HepG2 (cell line): Measurements from ENCODE around the gene CRMP1. TPM values are rescaled to one million over a fixed set of nuclear protein-coding genes. Genes with fewer than 3 reads are reported as not detected.

ENCODE experiments used
- ATAC-seq: fragments of 200-7000 bp; cut with Tn5 transposase; 3 replicates; pipeline ENCODE4 v1.9.1; 2020; ENCODE audit warnings: mild to moderate bottlenecking, moderate library complexity
- BruUV-seq: library from RNA; stranded (reverse); fragments of 400-500 nt; replicated peaks from 2 replicates; lab custom pipeline; 2021; lab: Mats Ljungman, UMichigan
- CTCF ChIA-PET: fragments of 300-600 bp; formaldehyde crosslinking; extraction: SDS; loops from one replicate; lab custom pipeline; 2021; ENCODE audit warnings: low total read pairs, inconsistent platforms, low intra/inter-chr PET ratio; lab: Yijun Ruan, JAX
- POLR2A ChIA-PET: fragments of 350-600 bp; sonication (Branson Sonifier 250); formaldehyde crosslinking; loops from one replicate; lab custom pipeline; 2020; ENCODE audit warnings: antibody characterized with exemption, inconsistent platforms; lab: Yijun Ruan, JAX
- DNase-seq: peaks from one replicate; pipeline ENCODE4 v3.0.0-alpha.2; 2015; ENCODE audit warnings: low spot score
- FAIRE-seq: peaks from 3 replicates; lab custom pipeline; 2011; peaks lifted over from hg19 to GRCh38; lab: Jason Lieb, UNC
- H2AFZ ChIP-seq: one replicate; pipeline ENCODE4 v1.6.1; 2011; ENCODE audit warnings: low read length, inconsistent platforms
- H3K27ac ChIP-seq: fragments of 300-600 bp; 3 replicates; pipeline ENCODE4 v1.8.0; 2011; ENCODE audit warnings: mixed run types, mild to moderate bottlenecking, mixed read lengths, low read length, inconsistent platforms; ENCODE audit not compliant: insufficient read depth; ENCODE audit errors: extremely low read length
- H3K27me3 ChIP-seq, 2 experiments: fragments of 200-600 bp in 1 of 2; 2 replicates in 1 of 2; 3 replicates in 1 of 2; pipeline versions ENCODE4 v1.6.0 to v1.8.0; 2011; ENCODE audit warnings: low read length in 2 of 2, mild to moderate bottlenecking in 2 of 2, moderate library complexity in 2 of 2, inconsistent platforms in 1 of 2; ENCODE audit not compliant: insufficient read depth in 2 of 2, control insufficient read depth in 1 of 2
- H3K36me3 ChIP-seq, 2 experiments: fragments of 200-600 bp in 1 of 2; replicated peaks in 1 of 2; 2 replicates in 1 of 2; 3 replicates in 1 of 2; pipeline versions ENCODE4 v1.5.1 to v1.8.0; 2011; ENCODE audit warnings: low read length in 2 of 2, inconsistent platforms in 1 of 2; ENCODE audit not compliant: insufficient read depth in 2 of 2, control insufficient read depth in 1 of 2
- H3K4me1 ChIP-seq: 2 replicates; pipeline ENCODE4 v1.5.1; 2012; ENCODE audit warnings: low read length, inconsistent platforms; ENCODE audit not compliant: insufficient read depth
- H3K4me2 ChIP-seq: 2 replicates; pipeline ENCODE4 v1.6.0; 2011; ENCODE audit warnings: low read depth, low read length, inconsistent platforms
- H3K4me3 ChIP-seq, 3 experiments: fragments of 200-600 bp in 1 of 3; sonication (generic), shearing (Covaris generic) in 1 of 3; replicated peaks in 1 of 3; 2 replicates each; pipeline ENCODE4 v1.5.1; 2011 to 2016; ENCODE audit warnings: low read length in 3 of 3, inconsistent platforms in 2 of 3, low read depth in 2 of 3, mild to moderate bottlenecking in 2 of 3, control low read depth in 1 of 3, mixed read lengths in 1 of 3; ENCODE audit not compliant: insufficient read depth in 1 of 3
- H3K79me2 ChIP-seq: one replicate; pipeline ENCODE4 v1.6.1; 2011; ENCODE audit warnings: low read length, inconsistent platforms; ENCODE audit not compliant: insufficient read depth
- H3K9ac ChIP-seq: 2 replicates; pipeline ENCODE4 v1.6.0; 2011; ENCODE audit warnings: mild to moderate bottlenecking, low read depth, low read length, inconsistent platforms; ENCODE audit not compliant: insufficient read depth
- H3K9me3 ChIP-seq: 2 replicates; pipeline ENCODE4 v1.5.1; 2012; ENCODE audit warnings: mild to moderate bottlenecking, low read length
- H4K20me1 ChIP-seq: 2 replicates; pipeline ENCODE4 v1.6.0; 2011; ENCODE audit warnings: inconsistent platforms, mild to moderate bottlenecking, low read length, moderate library complexity; ENCODE audit not compliant: insufficient read depth
- MIXL1 ChIP-seq: IDR thresholded peaks from 2 replicates; pipeline ENCODE4 v1.6.1; 2016
- PHF8 ChIP-seq: sonication (generic); formaldehyde crosslinking; IDR thresholded peaks from 2 replicates; pipeline ENCODE4 v1.5.0; 2020; ENCODE audit warnings: missing genetic modification reagents
- RXRA ChIP-seq: sonication (generic); formaldehyde crosslinking; IDR thresholded peaks from 2 replicates; pipeline ENCODE4 v1.5.1; 2020; ENCODE audit warnings: missing genetic modification reagents
- SNRNP70 ChIP-seq: fragments of 200-400 bp; formaldehyde crosslinking; IDR thresholded peaks from 2 replicates; pipeline ENCODE4 v1.6.1; 2017; ENCODE audit warnings: mild to moderate bottlenecking, low read depth, low read length, moderate library complexity
- ZNF121 ChIP-seq: sonication (generic); formaldehyde crosslinking; IDR thresholded peaks from 2 replicates; pipeline ENCODE4 v1.5.0; 2020; ENCODE audit warnings: mild to moderate bottlenecking, missing genetic modification reagents
- ZNF333 ChIP-seq: sonication (generic); formaldehyde crosslinking; IDR thresholded peaks from 2 replicates; pipeline ENCODE4 v1.4.0; 2020; ENCODE audit warnings: mild to moderate bottlenecking, missing genetic modification reagents, borderline replicate concordance
- WGBS: methylation state at CpG from one replicate; pipeline ENCODE4 v1.1.6; 2017; ENCODE audit warnings: low lambda C conversion rate; 5-methylcytosine and 5-hydroxymethylcytosine counted together
- in situ Hi-C: cut with HindIII; loops from 2 replicates; pipeline ENCODE4 v1.10.0; 2017; ENCODE audit warnings: low pct_unique_long_range_greater_than_20kb; ENCODE audit not compliant: extremely low pct_ligation_motif_present
- intact Hi-C: fragments of 100-400 bp; cut with micrococcal nuclease; formaldehyde crosslinking; loops from one replicate; pipeline ENCODE4 v1.10.0; 2022; ENCODE audit not compliant: unreplicated experiment
- polyA plus RNA-seq, 8 experiments: library from polyadenylated mRNA; depleted of rRNA in 3 of 8; stranded (reverse) in 7 of 8; unstranded in 1 of 8; fragments of >200 nt; fragmentation: Illumina TruSeq in 4 of 8; extraction: Trizol in 4 of 8; gene quantifications; 2 replicates each; pipeline versions ENCODE4 v1.2.1 to v1.2.3, GENCODE V29; 2011 to 2016; ENCODE audit warnings: low read depth in 4 of 8, missing spikeins in 1 of 8, mixed read lengths in 1 of 8; ENCODE audit not compliant: insufficient read depth in 1 of 8
- total RNA-seq, 5 experiments: library from RNA; depleted of rRNA; stranded (reverse); fragments of >200 nt; fragmentation: Illumina TruSeq; extraction: Trizol; gene quantifications; 2 replicates each; pipeline ENCODE4 v1.2.3, GENCODE V29; 2016; ENCODE audit warnings: low read depth in 1 of 5
- TF ChIP-seq, protein P1 (sequence below): sonication (generic); formaldehyde crosslinking; IDR thresholded peaks from 2 replicates; pipeline ENCODE4 v1.4.0; 2020; ENCODE audit warnings: low read depth, mild to moderate bottlenecking, missing genetic modification reagents
- TF ChIP-seq, protein P2 (sequence below): IDR thresholded peaks from 2 replicates; pipeline ENCODE4 v1.4.0; 2020; ENCODE audit warnings: mild to moderate bottlenecking, missing genetic modification reagents

Gene CRMP1
- total and polyA plus RNA-seq, 2 of the 13 experiments (the other 11 are each of a cell fraction or from before 2014, with no cell fraction given) = not detected

DNA sequence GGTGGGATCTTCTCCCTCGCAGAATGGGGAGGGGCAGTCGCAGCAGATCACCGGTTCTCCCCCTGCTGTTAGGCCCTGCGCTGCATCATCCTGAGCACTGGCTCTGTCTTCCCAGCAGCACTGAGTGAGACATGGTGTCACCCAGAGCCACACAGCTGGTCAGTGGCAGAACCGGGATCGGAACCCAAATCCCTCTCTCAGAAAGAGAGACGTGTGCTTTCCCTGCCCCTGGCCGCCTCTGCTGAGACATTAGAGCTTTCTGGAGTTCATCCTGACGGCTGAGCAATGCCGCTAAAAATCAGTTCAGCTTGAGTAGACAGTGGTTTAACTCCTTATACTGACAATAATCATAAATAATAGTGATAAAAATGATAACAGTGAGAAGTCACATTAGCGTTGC is 93.9 kb downstream of the CRMP1 start:
- no TSS peak for BruUV-seq
- intact Hi-C loops = no loop called here
- 96% methylated on average over 10 of the region's 11 CpGs for WGBS
- no peak overlapping the region for H3K4me2 ChIP-seq
- H3K79me2 ChIP-seq = no peaks in the 10 kb centered on the region
- FAIRE-seq (no peak), ATAC-seq (no peak), DNase-seq (no peak)
- no peak overlapping the region for H3K9ac ChIP-seq
- no peaks in the 10 kb centered on the region for H3K27me3 ChIP-seq
- in situ Hi-C loops = no loop called here
- H3K27ac ChIP-seq = no peak overlapping the region
- no peak overlapping the region for H2AFZ ChIP-seq
- POLR2A ChIA-PET = no interaction called here
- no peaks in the 10 kb centered on the region for H3K9me3 ChIP-seq
- H3K36me3 ChIP-seq = peaks cover 2 to 4% of the 10 kb centered on the region in 2 experiments; a peak in 2 of 5 replicates
- CTCF ChIA-PET = no interaction called here
- no peaks in the 10 kb centered on the region for H3K4me1 ChIP-seq
- TF ChIP-seq PHF8 (no peak), ZNF121 (CRISPR knock-in tag) (no peak), MIXL1 (no peak)
- TF ChIP-seq, protein P1, sequence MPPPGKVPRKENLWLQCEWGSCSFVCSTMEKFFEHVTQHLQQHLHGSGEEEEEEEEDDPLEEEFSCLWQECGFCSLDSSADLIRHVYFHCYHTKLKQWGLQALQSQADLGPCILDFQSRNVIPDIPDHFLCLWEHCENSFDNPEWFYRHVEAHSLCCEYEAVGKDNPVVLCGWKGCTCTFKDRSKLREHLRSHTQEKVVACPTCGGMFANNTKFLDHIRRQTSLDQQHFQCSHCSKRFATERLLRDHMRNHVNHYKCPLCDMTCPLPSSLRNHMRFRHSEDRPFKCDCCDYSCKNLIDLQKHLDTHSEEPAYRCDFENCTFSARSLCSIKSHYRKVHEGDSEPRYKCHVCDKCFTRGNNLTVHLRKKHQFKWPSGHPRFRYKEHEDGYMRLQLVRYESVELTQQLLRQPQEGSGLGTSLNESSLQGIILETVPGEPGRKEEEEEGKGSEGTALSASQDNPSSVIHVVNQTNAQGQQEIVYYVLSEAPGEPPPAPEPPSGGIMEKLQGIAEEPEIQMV (CRISPR knock-in tag) = no peak
- H4K20me1 ChIP-seq = no peaks in the 10 kb centered on the region
- no peak overlapping the region for H3K4me3 ChIP-seq

DNA sequence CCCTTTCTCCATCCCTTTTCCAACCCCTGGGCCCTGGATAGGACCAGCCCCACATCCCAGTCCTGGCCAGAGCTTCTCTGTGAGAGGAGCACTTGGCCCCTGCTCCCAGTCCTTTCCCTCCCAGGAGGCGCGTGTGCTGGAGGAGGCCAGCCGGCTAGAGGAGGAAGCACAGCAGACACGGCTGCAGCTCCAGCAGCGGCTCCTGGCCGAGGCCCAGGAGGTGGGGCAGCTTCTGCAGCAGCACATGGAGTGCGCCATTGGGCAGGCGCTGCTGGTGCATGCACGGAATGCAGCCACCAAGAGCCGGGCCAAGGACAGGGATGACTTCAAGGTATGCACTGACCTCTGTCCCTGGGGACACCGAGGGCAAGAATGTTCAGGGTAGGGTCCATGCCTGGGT is 94.4 kb downstream of the CRMP1 start:
- DNase-seq (no peak), ATAC-seq (no peak), FAIRE-seq (no peak)
- no peaks in the 10 kb centered on the region for H3K4me1 ChIP-seq
- H3K9ac ChIP-seq = no peak overlapping the region
- in situ Hi-C loops = no loop called here
- H3K27me3 ChIP-seq = no peaks in the 10 kb centered on the region
- no peak overlapping the region for H3K4me3 ChIP-seq
- H4K20me1 ChIP-seq = no peaks in the 10 kb centered on the region
- no CpG with 5 or more reads among the region's 11 CpGs for WGBS
- H3K27ac ChIP-seq = no peak overlapping the region
- BruUV-seq = no TSS peak
- TF ChIP-seq SNRNP70 (no peak), ZNF333 (no peak), RXRA (CRISPR knock-in tag) (no peak)
- TF ChIP-seq, protein P2, sequence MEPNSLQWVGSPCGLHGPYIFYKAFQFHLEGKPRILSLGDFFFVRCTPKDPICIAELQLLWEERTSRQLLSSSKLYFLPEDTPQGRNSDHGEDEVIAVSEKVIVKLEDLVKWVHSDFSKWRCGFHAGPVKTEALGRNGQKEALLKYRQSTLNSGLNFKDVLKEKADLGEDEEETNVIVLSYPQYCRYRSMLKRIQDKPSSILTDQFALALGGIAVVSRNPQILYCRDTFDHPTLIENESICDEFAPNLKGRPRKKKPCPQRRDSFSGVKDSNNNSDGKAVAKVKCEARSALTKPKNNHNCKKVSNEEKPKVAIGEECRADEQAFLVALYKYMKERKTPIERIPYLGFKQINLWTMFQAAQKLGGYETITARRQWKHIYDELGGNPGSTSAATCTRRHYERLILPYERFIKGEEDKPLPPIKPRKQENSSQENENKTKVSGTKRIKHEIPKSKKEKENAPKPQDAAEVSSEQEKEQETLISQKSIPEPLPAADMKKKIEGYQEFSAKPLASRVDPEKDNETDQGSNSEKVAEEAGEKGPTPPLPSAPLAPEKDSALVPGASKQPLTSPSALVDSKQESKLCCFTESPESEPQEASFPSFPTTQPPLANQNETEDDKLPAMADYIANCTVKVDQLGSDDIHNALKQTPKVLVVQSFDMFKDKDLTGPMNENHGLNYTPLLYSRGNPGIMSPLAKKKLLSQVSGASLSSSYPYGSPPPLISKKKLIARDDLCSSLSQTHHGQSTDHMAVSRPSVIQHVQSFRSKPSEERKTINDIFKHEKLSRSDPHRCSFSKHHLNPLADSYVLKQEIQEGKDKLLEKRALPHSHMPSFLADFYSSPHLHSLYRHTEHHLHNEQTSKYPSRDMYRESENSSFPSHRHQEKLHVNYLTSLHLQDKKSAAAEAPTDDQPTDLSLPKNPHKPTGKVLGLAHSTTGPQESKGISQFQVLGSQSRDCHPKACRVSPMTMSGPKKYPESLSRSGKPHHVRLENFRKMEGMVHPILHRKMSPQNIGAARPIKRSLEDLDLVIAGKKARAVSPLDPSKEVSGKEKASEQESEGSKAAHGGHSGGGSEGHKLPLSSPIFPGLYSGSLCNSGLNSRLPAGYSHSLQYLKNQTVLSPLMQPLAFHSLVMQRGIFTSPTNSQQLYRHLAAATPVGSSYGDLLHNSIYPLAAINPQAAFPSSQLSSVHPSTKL (CRISPR knock-in tag) = no peak
- ChIA-PET POLR2A (no interaction called here), CTCF (no interaction called here)
- H3K36me3 ChIP-seq = peaks cover 2 to 6% of the 10 kb centered on the region in 2 experiments; a peak in 2 of 5 replicates
- H2AFZ ChIP-seq = no peak overlapping the region
- no peak overlapping the region for H3K4me2 ChIP-seq
- H3K79me2 ChIP-seq = no peaks in the 10 kb centered on the region
- H3K9me3 ChIP-seq = no peaks in the 10 kb centered on the region
- intact Hi-C loops = no loop called here
